GM12878 (cell line): ENCODE measurements around the gene TRPM3. TPM values are rescaled to one million over a fixed set of nuclear protein-coding genes. Genes with fewer than 3 reads are reported as not detected.
"Not testable (repeated sequence)": the region's sequence is repeated elsewhere in the genome, so short reads cannot be mapped to it uniquely, and the experiment has no call there.

ENCODE experiments used
- ATAC-seq: fragments of 200-7000 bp; cut with Tn5 transposase; 3 replicates; pipeline ENCODE4 v1.9.1; 2020; ENCODE audit warnings: mild to moderate bottlenecking, moderate library complexity
- BruUV-seq: library from RNA; stranded (reverse); fragments of 400-500 nt; replicated peaks from 2 replicates; lab custom pipeline; 2021; lab: Mats Ljungman, UMichigan
- CTCF ChIA-PET: fragments of 300-600 bp; sonication (Branson Sonifier 250); formaldehyde crosslinking; extraction: SDS; loops from one replicate; lab custom pipeline; 2021; ENCODE audit warnings: inconsistent platforms; lab: Yijun Ruan, JAX
- POLR2A ChIA-PET: fragments of 350-600 bp; formaldehyde crosslinking; extraction: SDS; loops from one replicate; lab custom pipeline; 2021; ENCODE audit warnings: inconsistent platforms; lab: Charles Lee
- RAD21 ChIA-PET: fragments of 300-600 bp; sonication (Branson Sonifier 250); formaldehyde crosslinking; loops from one replicate; lab custom pipeline; 2023; ENCODE audit warnings: antibody characterized with exemption; ENCODE audit not compliant: unreplicated experiment; lab: Charles Lee
- SMC1A ChIA-PET: fragments of 300-600 bp; sonication (Branson Sonifier 250); formaldehyde crosslinking; loops from one replicate; lab custom pipeline; 2023; ENCODE audit not compliant: unreplicated experiment, uncharacterized antibody; lab: Charles Lee
- DNase-seq: peaks from one replicate; pipeline ENCODE4 v3.0.0-alpha.2; 2011; ENCODE audit warnings: low read depth, low spot score
- FAIRE-seq: peaks from 3 replicates; lab custom pipeline; 2011; peaks lifted over from hg19 to GRCh38; lab: Jason Lieb, UNC
- H2AFZ ChIP-seq: 2 replicates; pipeline ENCODE4 v1.6.0; 2011; ENCODE audit warnings: low read depth, low read length, control low read depth; ENCODE audit not compliant: control insufficient read depth
- H3K27ac ChIP-seq: 2 replicates; pipeline ENCODE4 v1.5.1; 2011; ENCODE audit warnings: control low read depth; ENCODE audit not compliant: control insufficient read depth, insufficient read depth
- H3K27me3 ChIP-seq, 2 experiments: replicated peaks in 1 of 2; 2 replicates each; pipeline versions ENCODE4 v1.6.0 to v1.6.1; 2011; ENCODE audit warnings: low read length in 1 of 2; ENCODE audit not compliant: control insufficient read depth in 2 of 2, insufficient read depth in 2 of 2
- H3K36me3 ChIP-seq, 2 experiments: 2 replicates each; pipeline ENCODE4 v1.5.1; 2011; ENCODE audit warnings: low read length in 1 of 2; ENCODE audit not compliant: control insufficient read depth in 2 of 2, insufficient read depth in 2 of 2
- H3K4me1 ChIP-seq: 2 replicates; pipeline ENCODE4 v1.6.1; 2011; ENCODE audit warnings: mild to moderate bottlenecking, low read length, moderate library complexity, mixed read lengths; ENCODE audit not compliant: control insufficient read depth, insufficient read depth
- H3K4me2 ChIP-seq: 2 replicates; pipeline ENCODE4 v1.6.0; 2011; ENCODE audit warnings: control low read depth; ENCODE audit not compliant: control insufficient read depth, insufficient read depth
- H3K4me3 ChIP-seq: fragments of 200-600 bp; sonication (generic); 2 replicates; pipeline ENCODE4 v1.5.1; 2016
- H3K79me2 ChIP-seq: 2 replicates; pipeline ENCODE4 v1.6.0; 2011; ENCODE audit warnings: low read length; ENCODE audit not compliant: control insufficient read depth, insufficient read depth
- H3K9ac ChIP-seq: 2 replicates; pipeline ENCODE4 v1.8.0; 2011; ENCODE audit warnings: low read length, control low read depth, mixed read lengths; ENCODE audit not compliant: control insufficient read depth, insufficient read depth
- H3K9me3 ChIP-seq: replicated peaks from 3 replicates; pipeline ENCODE4 v1.5.1; 2011; ENCODE audit warnings: mild to moderate bottlenecking, low read length; ENCODE audit not compliant: control insufficient read depth, insufficient read depth
- H4K20me1 ChIP-seq: 2 replicates; pipeline ENCODE4 v1.6.0; 2011; ENCODE audit not compliant: control insufficient read depth, insufficient read depth
- CTCF ChIP-seq, 3 experiments: IDR thresholded peaks in 2 of 3; conservative IDR thresholded peaks in 1 of 3; 2 replicates each; pipeline ENCODE4 v1.5.1; 2011; ENCODE audit warnings: low read depth in 3 of 3, low read length in 3 of 3, mild to moderate bottlenecking in 3 of 3, control low read depth in 2 of 3, moderate library complexity in 2 of 3, inconsistent platforms in 1 of 3, mixed read lengths in 1 of 3; ENCODE audit not compliant: control insufficient read depth in 2 of 3, insufficient read depth in 1 of 3; ENCODE audit errors: extremely low read depth in 1 of 3
- EED ChIP-seq: sonication (generic); IDR thresholded peaks from 2 replicates; pipeline ENCODE4 v1.6.1; 2016; ENCODE audit warnings: antibody characterized with exemption, low read depth
- FOS ChIP-seq: IDR thresholded peaks from 3 replicates; pipeline ENCODE4 v1.6.1; 2011; ENCODE audit warnings: borderline replicate concordance; ENCODE audit not compliant: insufficient read length; ENCODE audit errors: extremely low read depth
- LARP7 ChIP-seq: fragments of 450-650 bp; IDR thresholded peaks from 2 replicates; pipeline ENCODE4 v1.6.1; 2017; ENCODE audit warnings: mild to moderate bottlenecking
- NFIC ChIP-seq: IDR thresholded peaks from 2 replicates; pipeline ENCODE4 v1.6.1; 2012; ENCODE audit warnings: low read depth, mild to moderate bottlenecking, inconsistent platforms, low read length, moderate library complexity
- PAX8 ChIP-seq: fragments of 450-650 bp; IDR thresholded peaks from 2 replicates; pipeline ENCODE4 v1.6.1; 2017; ENCODE audit warnings: mild to moderate bottlenecking, moderate library complexity
- RBBP5 ChIP-seq: fragments of 200-600 bp; sonication (generic); conservative IDR thresholded peaks from 2 replicates; pipeline ENCODE4 v1.6.1; 2016
- RELA ChIP-seq: fragments of 450-650 bp; IDR thresholded peaks from 2 replicates; pipeline ENCODE4 v1.8.0; 2014; ENCODE audit warnings: borderline replicate concordance; ENCODE audit not compliant: partially characterized antibody
- RFX5 ChIP-seq: IDR thresholded peaks from 2 replicates; pipeline ENCODE4 v1.6.1; 2011; ENCODE audit warnings: low read depth, low read length, improper control_type of control experiment
- SIX5 ChIP-seq: IDR thresholded peaks from 2 replicates; pipeline ENCODE4 v1.6.1; 2011; ENCODE audit warnings: mild to moderate bottlenecking, low read depth, low read length, moderate library complexity; ENCODE audit not compliant: severe bottlenecking
- SMAD5 ChIP-seq: IDR thresholded peaks from 2 replicates; pipeline ENCODE4 v1.6.1; 2016; ENCODE audit warnings: antibody characterized with exemption, low read depth
- YBX1 ChIP-seq: fragments of 450-650 bp; IDR thresholded peaks from 2 replicates; pipeline ENCODE4 v1.6.1; 2016; ENCODE audit warnings: antibody characterized with exemption
- WGBS: methylation state at CpG from one replicate; pipeline ENCODE4 v1.1.6; 2016; ENCODE audit warnings: low lambda C conversion rate; ENCODE audit not compliant: insufficient replicate concordance, insufficient coverage; ENCODE audit errors: missing lambda C conversion rate; 5-methylcytosine and 5-hydroxymethylcytosine counted together
- in situ Hi-C: fragments of 300-500 bp; cut with MboI; formaldehyde crosslinking; loops from 9 replicates; pipeline ENCODE4 v1.14.3; 2018; ENCODE audit warnings: mixed read lengths
- intact Hi-C: fragments of 100-400 bp; cut with micrococcal nuclease; formaldehyde crosslinking; loops from one replicate; pipeline ENCODE4 v1.14.2; 2022; ENCODE audit not compliant: unreplicated experiment
- polyA plus RNA-seq, 11 experiments: library from polyadenylated mRNA; depleted of rRNA in 4 of 11; unstranded in 6 of 11; stranded (reverse) in 5 of 11; fragments of >200 nt; fragmentation: Nextera tagmentation in 4 of 11; fragmentation: Illumina TruSeq in 1 of 11; extraction: Ambion mirVana in 4 of 11; extraction: Trizol in 1 of 11; gene quantifications; 1 replicate in 1 of 11; 2 replicates in 10 of 11; pipeline versions ENCODE4 v1.2.1 to v1.2.3, GENCODE V29; 2011 to 2016; ENCODE audit warnings: inconsistent platforms in 2 of 11, missing spikeins in 2 of 11, low read depth in 1 of 11
- total RNA-seq, 4 experiments: library from RNA; depleted of rRNA in 3 of 4; stranded (reverse); fragments of >200 nt in 3 of 4; fragmentation: Illumina TruSeq in 1 of 4; extraction: Trizol in 1 of 4; gene quantifications; 2 replicates each; pipeline versions ENCODE4 v1.2.1 to v1.2.3, GENCODE V29; 2013 to 2021
- TF ChIP-seq, protein P1 (sequence below): fragments of 450-650 bp; formaldehyde crosslinking; IDR thresholded peaks from 2 replicates; pipeline ENCODE4 v1.4.0; 2020; ENCODE audit warnings: mild to moderate bottlenecking, moderate library complexity

TRPM3 gene
- total and polyA plus RNA-seq, 10 of the 15 experiments (the other 5 are each of a cell fraction or from before 2014, with no cell fraction given) = not detected

- in situ Hi-C loops, POLR2A ChIA-PET, H3K4me2 ChIP-seq, H4K20me1 ChIP-seq, H3K9me3 ChIP-seq, H3K27ac ChIP-seq, H3K36me3 ChIP-seq, RAD21 ChIA-PET, H2AFZ ChIP-seq, H3K4me1 ChIP-seq, H3K79me2 ChIP-seq, intact Hi-C loops, H3K27me3 ChIP-seq, DNase-seq, ATAC-seq, BruUV-seq, FAIRE-seq, SMC1A ChIA-PET, H3K9ac ChIP-seq, H3K4me3 ChIP-seq: not testable (repeated sequence)
- CTCF ChIA-PET = interaction anchor here (1.3 to 3.8 kb wide), 2 partner anchors 11 to 14 kb away, joined by 5 to 21 read pairs; no protein-coding TSS in a partner anchor
- 43% methylated on average over 15 of the region's 15 CpGs for WGBS
- 0 out of 6 replicates have a peak, but pooled peaks of 1 of the 3 experiments have one; percentile 21 for TF ChIP-seq CTCF (IDR thresholded peaks at IDR 0.05 in 2 of 3, conservative IDR thresholded peaks at IDR 0.05 in 1 of 3; ENCODE audit: control insufficient read depth in 2 of 3, extremely low read depth in 1 of 3, insufficient read depth in 1 of 3, low read depth in 3 of 3, low read length in 3 of 3)
These were observed 492.2 kb downstream of the TRPM3 start for GRCh38 chr9:70629080-70629685.

DNA sequence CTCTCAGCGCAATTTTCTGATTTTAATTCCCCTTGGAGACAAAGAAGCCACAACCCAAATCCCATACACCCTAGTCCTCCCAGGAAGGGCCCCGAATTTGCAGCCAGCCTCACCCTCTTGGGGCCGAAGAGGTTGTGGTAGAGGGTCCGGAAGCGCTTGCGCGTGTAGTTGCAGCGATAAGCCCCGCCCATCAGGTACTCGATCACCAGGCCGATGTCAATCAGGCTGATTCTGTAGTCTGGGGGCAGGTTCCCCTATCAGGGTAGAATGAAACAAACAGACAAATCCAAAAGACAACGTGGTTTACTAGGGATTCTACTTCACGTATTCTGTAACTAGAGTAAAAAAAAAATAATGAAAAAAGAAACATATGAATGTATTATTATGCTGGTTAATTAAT, 496.3 kb downstream of the TRPM3 start:
- H3K9me3 ChIP-seq = no peaks in the 10 kb centered on the region
- ChIA-PET RAD21 (no interaction called here), SMC1A (no interaction called here), POLR2A (no interaction called here), CTCF (no interaction called here)
- H4K20me1 ChIP-seq = no peaks in the 10 kb centered on the region
- FAIRE-seq (no peak), ATAC-seq (no peak), DNase-seq (no peak)
- no peak overlapping the region for H2AFZ ChIP-seq
- no peaks in the 10 kb centered on the region for H3K4me1 ChIP-seq
- H3K9ac ChIP-seq = no peak overlapping the region
- H3K27me3 ChIP-seq = no peaks in the 10 kb centered on the region; a peak in 1 of 4 replicates
- H3K27ac ChIP-seq = no peak overlapping the region
- in situ Hi-C loops (no loop called here), intact Hi-C loops (no loop called here)
- no peaks in the 10 kb centered on the region for H3K79me2 ChIP-seq
- no peaks in the 10 kb centered on the region for H3K36me3 ChIP-seq
- no peak overlapping the region for H3K4me2 ChIP-seq
- WGBS = 45% methylated on average over 13 of the region's 13 CpGs
- BruUV-seq = no TSS peak
- no peak overlapping the region for H3K4me3 ChIP-seq
- TF ChIP-seq SMAD5 (no peak), RELA (no peak), PAX8 (no peak), FOS (no peak), NFIC (no peak), YBX1 (no peak), RFX5 (no peak), SIX5 (no peak), EED (no peak), RBBP5 (no peak), LARP7 (no peak)
- TF ChIP-seq, protein P1, sequence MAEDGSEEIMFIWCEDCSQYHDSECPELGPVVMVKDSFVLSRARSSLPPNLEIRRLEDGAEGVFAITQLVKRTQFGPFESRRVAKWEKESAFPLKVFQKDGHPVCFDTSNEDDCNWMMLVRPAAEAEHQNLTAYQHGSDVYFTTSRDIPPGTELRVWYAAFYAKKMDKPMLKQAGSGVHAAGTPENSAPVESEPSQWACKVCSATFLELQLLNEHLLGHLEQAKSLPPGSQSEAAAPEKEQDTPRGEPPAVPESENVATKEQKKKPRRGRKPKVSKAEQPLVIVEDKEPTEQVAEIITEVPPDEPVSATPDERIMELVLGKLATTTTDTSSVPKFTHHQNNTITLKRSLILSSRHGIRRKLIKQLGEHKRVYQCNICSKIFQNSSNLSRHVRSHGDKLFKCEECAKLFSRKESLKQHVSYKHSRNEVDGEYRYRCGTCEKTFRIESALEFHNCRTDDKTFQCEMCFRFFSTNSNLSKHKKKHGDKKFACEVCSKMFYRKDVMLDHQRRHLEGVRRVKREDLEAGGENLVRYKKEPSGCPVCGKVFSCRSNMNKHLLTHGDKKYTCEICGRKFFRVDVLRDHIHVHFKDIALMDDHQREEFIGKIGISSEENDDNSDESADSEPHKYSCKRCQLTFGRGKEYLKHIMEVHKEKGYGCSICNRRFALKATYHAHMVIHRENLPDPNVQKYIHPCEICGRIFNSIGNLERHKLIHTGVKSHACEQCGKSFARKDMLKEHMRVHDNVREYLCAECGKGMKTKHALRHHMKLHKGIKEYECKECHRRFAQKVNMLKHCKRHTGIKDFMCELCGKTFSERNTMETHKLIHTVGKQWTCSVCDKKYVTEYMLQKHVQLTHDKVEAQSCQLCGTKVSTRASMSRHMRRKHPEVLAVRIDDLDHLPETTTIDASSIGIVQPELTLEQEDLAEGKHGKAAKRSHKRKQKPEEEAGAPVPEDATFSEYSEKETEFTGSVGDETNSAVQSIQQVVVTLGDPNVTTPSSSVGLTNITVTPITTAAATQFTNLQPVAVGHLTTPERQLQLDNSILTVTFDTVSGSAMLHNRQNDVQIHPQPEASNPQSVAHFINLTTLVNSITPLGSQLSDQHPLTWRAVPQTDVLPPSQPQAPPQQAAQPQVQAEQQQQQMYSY (CRISPR knock-in tag) = no peak
